H9 (cell line): Measurements from ENCODE around the gene GABARAP. TPM values are rescaled to one million over a fixed set of nuclear protein-coding genes. Genes with fewer than 3 reads are reported as not detected.

Experiments
- DNase-seq: peaks from one replicate; pipeline ENCODE4 v3.0.0-alpha.2; 2017
- H2AFZ ChIP-seq: one replicate; pipeline ENCODE4 v1.6.1; 2013; ENCODE audit warnings: mild to moderate bottlenecking, low read length, control low read depth, moderate library complexity
- H2AK5ac ChIP-seq: 2 replicates; pipeline ENCODE4 v1.6.1; 2013; ENCODE audit warnings: low read length, control low read depth, mixed read lengths; ENCODE audit not compliant: insufficient read length
- H2BK120ac ChIP-seq: one replicate; pipeline ENCODE4 v1.6.1; 2013; ENCODE audit warnings: low read depth, mild to moderate bottlenecking, low read length, control low read depth, inconsistent platforms; ENCODE audit not compliant: poor library complexity, severe bottlenecking
- H2BK12ac ChIP-seq: 2 replicates; pipeline ENCODE4 v1.6.1; 2013; ENCODE audit warnings: low read length, control low read depth, mixed read lengths, low read depth; ENCODE audit not compliant: insufficient read length
- H2BK15ac ChIP-seq: 2 replicates; pipeline ENCODE4 v1.6.1; 2013; ENCODE audit warnings: low read depth, low read length, control low read depth
- H2BK20ac ChIP-seq: one replicate; pipeline ENCODE4 v1.6.1; 2013; ENCODE audit warnings: low read depth, mild to moderate bottlenecking, low read length, control low read depth, inconsistent platforms; ENCODE audit not compliant: poor library complexity, severe bottlenecking
- H2BK5ac ChIP-seq: 2 replicates; pipeline ENCODE4 v1.6.1; 2013; ENCODE audit warnings: low read length, control low read depth, mixed read lengths; ENCODE audit not compliant: insufficient read length
- H3K14ac ChIP-seq: 2 replicates; pipeline ENCODE4 v1.6.1; 2013; ENCODE audit warnings: low read length, control low read depth; ENCODE audit not compliant: insufficient read depth
- H3K18ac ChIP-seq: 2 replicates; pipeline ENCODE4 v1.6.1; 2013; ENCODE audit warnings: low read depth, mild to moderate bottlenecking, mixed read lengths, low read length, control low read depth; ENCODE audit not compliant: insufficient read length
- H3K23ac ChIP-seq: 2 replicates; pipeline ENCODE4 v1.6.1; 2013; ENCODE audit warnings: low read length, control low read depth, mixed read lengths, low read depth; ENCODE audit not compliant: insufficient read length
- H3K23me2 ChIP-seq: 2 replicates; pipeline ENCODE4 v1.6.1; 2013; ENCODE audit warnings: low read depth, mild to moderate bottlenecking, mixed read lengths, low read length, control low read depth; ENCODE audit not compliant: insufficient read length, poor library complexity, severe bottlenecking
- H3K27ac ChIP-seq: 2 replicates; pipeline ENCODE4 v1.5.1; 2013; ENCODE audit warnings: low read length, control low read depth, mixed read lengths, low read depth; ENCODE audit not compliant: insufficient read length
- H3K27me3 ChIP-seq: 2 replicates; pipeline ENCODE4 v1.6.1; 2013; ENCODE audit warnings: low read length, control low read depth, inconsistent platforms; ENCODE audit not compliant: insufficient read depth
- H3K4ac ChIP-seq: 2 replicates; pipeline ENCODE4 v1.6.1; 2013; ENCODE audit warnings: low read depth, mild to moderate bottlenecking, control low read depth, inconsistent platforms, low read length, moderate library complexity
- H3K4me1 ChIP-seq: 2 replicates; pipeline ENCODE4 v1.6.1; 2013; ENCODE audit warnings: low read length, control low read depth, inconsistent platforms; ENCODE audit not compliant: insufficient read depth
- H3K4me2 ChIP-seq: 2 replicates; pipeline ENCODE4 v1.6.1; 2013; ENCODE audit warnings: low read length, control low read depth, mixed read lengths; ENCODE audit not compliant: insufficient read length, insufficient read depth
- H3K56ac ChIP-seq: 2 replicates; pipeline ENCODE4 v1.6.1; 2013; ENCODE audit warnings: low read depth, mild to moderate bottlenecking, mixed read lengths, low read length, control low read depth; ENCODE audit not compliant: insufficient read length
- H3K79me1 ChIP-seq: 2 replicates; pipeline ENCODE4 v1.6.1; 2013; ENCODE audit warnings: low read depth, mild to moderate bottlenecking, moderate library complexity, low read length, control low read depth, inconsistent platforms; ENCODE audit not compliant: insufficient read depth, poor library complexity, severe bottlenecking
- H3K79me2 ChIP-seq: 2 replicates; pipeline ENCODE4 v1.6.1; 2013; ENCODE audit warnings: low read length, control low read depth, inconsistent platforms; ENCODE audit not compliant: insufficient read depth
- H3K9ac ChIP-seq: 2 replicates; pipeline ENCODE4 v1.6.1; 2013; ENCODE audit warnings: low read length, control low read depth, mixed read lengths; ENCODE audit not compliant: insufficient read length; ENCODE audit errors: extremely low read depth
- H3K9me3 ChIP-seq: one replicate; pipeline ENCODE4 v1.6.1; 2013; ENCODE audit warnings: low read depth, low read length, inconsistent platforms; ENCODE audit not compliant: control insufficient read depth
- H3T11ph ChIP-seq: one replicate; pipeline ENCODE4 v1.6.1; 2013; ENCODE audit warnings: mild to moderate bottlenecking, low read length, control low read depth, inconsistent platforms
- H4K20me1 ChIP-seq: one replicate; pipeline ENCODE4 v1.6.1; 2013; ENCODE audit not compliant: control insufficient read depth, insufficient read length, insufficient read depth
- H4K5ac ChIP-seq: 2 replicates; pipeline ENCODE4 v1.6.1; 2013; ENCODE audit warnings: low read depth, mild to moderate bottlenecking, mixed read lengths, low read length, control low read depth; ENCODE audit not compliant: insufficient read length
- H4K8ac ChIP-seq: replicated peaks from 2 replicates; pipeline ENCODE4 v1.6.1; 2013; ENCODE audit warnings: low read length, control low read depth, mixed read lengths, low read depth; ENCODE audit not compliant: insufficient read length
- H4K91ac ChIP-seq: 2 replicates; pipeline ENCODE4 v1.6.1; 2013; ENCODE audit warnings: low read depth, mild to moderate bottlenecking, moderate library complexity, mixed read lengths, low read length, control low read depth; ENCODE audit not compliant: insufficient read length
- H3K27ac Mint-ChIP-seq, 3 experiments: 2 replicates in 2 of 3; 3 replicates in 1 of 3; pipeline ENCODE4 v1.8.0; 2020 to 2021; ENCODE audit warnings: mixed read lengths in 3 of 3, mild to moderate bottlenecking in 1 of 3, moderate library complexity in 1 of 3
- H3K27me3 Mint-ChIP-seq: 2 replicates; pipeline ENCODE4 v1.8.0; 2021; ENCODE audit warnings: low read depth, mild to moderate bottlenecking, moderate library complexity, mixed read lengths
- H3K36me3 Mint-ChIP-seq, 3 experiments: 2 replicates in 2 of 3; 3 replicates in 1 of 3; pipeline ENCODE4 v1.8.0; 2020 to 2021; ENCODE audit warnings: low read depth in 3 of 3, mixed read lengths in 3 of 3; ENCODE audit not compliant: insufficient read depth in 1 of 3
- H3K4me1 Mint-ChIP-seq, 2 experiments: 2 replicates each; pipeline ENCODE4 v1.8.0; 2020; ENCODE audit warnings: mixed read lengths in 2 of 2
- H3K4me3 Mint-ChIP-seq, 2 experiments: 2 replicates in 1 of 2; 3 replicates in 1 of 2; pipeline ENCODE4 v1.8.0; 2020 to 2021; ENCODE audit warnings: mild to moderate bottlenecking in 2 of 2, mixed read lengths in 2 of 2, moderate library complexity in 1 of 2
- H3K9me3 Mint-ChIP-seq, 2 experiments: 2 replicates in 1 of 2; 3 replicates in 1 of 2; pipeline ENCODE4 v1.8.0; 2020; ENCODE audit warnings: mild to moderate bottlenecking in 2 of 2, mixed read lengths in 2 of 2, moderate library complexity in 1 of 2
- WGBS: extraction: QIAGEN DNeasy Blood & Tissue Kit; methylation state at CpG from one replicate; pipeline ENCODE4 v1.1.7; 2013; ENCODE audit warnings: missing lambda C conversion rate, low lambda C conversion rate, mixed read lengths; ENCODE audit not compliant: insufficient read length; ENCODE audit errors: extremely low coverage; 5-methylcytosine and 5-hydroxymethylcytosine counted together
- total RNA-seq: library from RNA; stranded (reverse); gene quantifications from 2 replicates; pipeline ENCODE4 v1.2.1, GENCODE V29; 2021
- TF ChIP-seq, protein P1 (sequence below): fragments of 200-600 bp; sonication (generic); conservative IDR thresholded peaks from 3 replicates; pipeline ENCODE4 v1.8.0; 2021; ENCODE audit warnings: antibody characterized with exemption, mild to moderate bottlenecking

GABARAP gene
- total RNA-seq, 1 experiment from 2014 or later, result 261 TPM

DNA sequence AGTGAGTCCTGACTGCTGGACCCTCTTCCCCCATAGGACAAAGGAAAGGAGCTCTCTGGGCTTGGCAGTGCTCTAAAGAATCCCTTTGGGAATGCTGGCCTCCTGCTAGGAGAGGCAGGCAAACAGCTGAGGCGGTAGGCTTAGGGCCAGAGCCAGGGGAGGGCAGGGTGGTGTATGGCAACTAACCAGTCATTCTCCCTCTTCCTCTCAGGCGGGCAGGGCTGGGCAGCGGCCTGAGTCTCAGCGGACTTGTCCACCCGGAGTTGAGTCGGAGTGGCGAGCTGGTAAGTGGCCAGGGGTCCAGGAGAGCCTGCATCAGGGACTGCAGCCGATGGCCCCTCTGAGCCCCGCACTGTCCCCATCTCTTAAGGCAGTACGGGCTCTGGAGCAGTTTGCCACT, 18.1 kb downstream of the GABARAP start:
- H2BK15ac ChIP-seq, result no peak overlapping the region
- H3K23ac ChIP-seq, result no peak overlapping the region

More for the DNA sequence above, 18.1 kb downstream of the GABARAP start:
- H3K27me3 ChIP-seq, result no peaks in the 10 kb centered on the region
- H4K8ac ChIP-seq, result no peak overlapping the region
- no peak overlapping the region for H2AFZ ChIP-seq
- H3K4me1 Mint-ChIP-seq, result peaks cover 19 to 23% of the 10 kb centered on the region in 2 experiments
- H2BK120ac ChIP-seq, result no peak overlapping the region
- no peak overlapping the region for H3K18ac ChIP-seq
- no peak overlapping the region for H3K9ac ChIP-seq
- no peak overlapping the region for H3T11ph ChIP-seq
- no peaks in the 10 kb centered on the region for H3K4me1 ChIP-seq
- H2BK12ac ChIP-seq, result no peak overlapping the region
- H3K79me1 ChIP-seq, result no peaks in the 10 kb centered on the region
- H4K20me1 ChIP-seq, result no peaks in the 10 kb centered on the region
- no peak overlapping the region for H2BK5ac ChIP-seq
- H3K4me3 Mint-ChIP-seq, result no peak overlapping the region
- WGBS, result no CpG with 5 or more reads among the region's 10 CpGs
- DNase-seq, result no peak
- H3K14ac ChIP-seq, result no peak overlapping the region
- H3K9me3 Mint-ChIP-seq, result no peaks in the 10 kb centered on the region; a peak in 1 of 5 replicates
- TF ChIP-seq, protein P1, sequence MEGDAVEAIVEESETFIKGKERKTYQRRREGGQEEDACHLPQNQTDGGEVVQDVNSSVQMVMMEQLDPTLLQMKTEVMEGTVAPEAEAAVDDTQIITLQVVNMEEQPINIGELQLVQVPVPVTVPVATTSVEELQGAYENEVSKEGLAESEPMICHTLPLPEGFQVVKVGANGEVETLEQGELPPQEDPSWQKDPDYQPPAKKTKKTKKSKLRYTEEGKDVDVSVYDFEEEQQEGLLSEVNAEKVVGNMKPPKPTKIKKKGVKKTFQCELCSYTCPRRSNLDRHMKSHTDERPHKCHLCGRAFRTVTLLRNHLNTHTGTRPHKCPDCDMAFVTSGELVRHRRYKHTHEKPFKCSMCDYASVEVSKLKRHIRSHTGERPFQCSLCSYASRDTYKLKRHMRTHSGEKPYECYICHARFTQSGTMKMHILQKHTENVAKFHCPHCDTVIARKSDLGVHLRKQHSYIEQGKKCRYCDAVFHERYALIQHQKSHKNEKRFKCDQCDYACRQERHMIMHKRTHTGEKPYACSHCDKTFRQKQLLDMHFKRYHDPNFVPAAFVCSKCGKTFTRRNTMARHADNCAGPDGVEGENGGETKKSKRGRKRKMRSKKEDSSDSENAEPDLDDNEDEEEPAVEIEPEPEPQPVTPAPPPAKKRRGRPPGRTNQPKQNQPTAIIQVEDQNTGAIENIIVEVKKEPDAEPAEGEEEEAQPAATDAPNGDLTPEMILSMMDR, result no peak
- H3K79me2 ChIP-seq, result no peaks in the 10 kb centered on the region
- no peak overlapping the region for H3K4me2 ChIP-seq
- peaks cover 31 to 79% (median 68%) of the 10 kb centered on the region in 3 experiments; a peak in 6 of 7 replicates for H3K36me3 Mint-ChIP-seq
- H3K27ac ChIP-seq, result no peak overlapping the region
- peaks cover 5% of the 10 kb centered on the region for H3K23me2 ChIP-seq
- no peak overlapping the region for H3K4ac ChIP-seq
- peaks cover 1% of the 10 kb centered on the region; the same call in 1 of the 2 replicates for H3K27me3 Mint-ChIP-seq
- H3K27ac Mint-ChIP-seq, result no peak overlapping the region; a peak in 1 of 7 replicates
- H2BK20ac ChIP-seq, result no peak overlapping the region
- H4K91ac ChIP-seq, result no peak overlapping the region
- no peak overlapping the region for H2AK5ac ChIP-seq
- no peaks in the 10 kb centered on the region for H3K9me3 ChIP-seq
- H4K5ac ChIP-seq, result no peak overlapping the region
- no peak overlapping the region for H3K56ac ChIP-seq
